ENCODE measurements around the gene ADD1. TPM values are rescaled to one million over a fixed set of nuclear protein-coding genes. Genes with fewer than 3 reads are reported as not detected.

ADD1 gene
- total and polyA plus RNA-seq, 2 of the 13 experiments (the other 11 are each of a cell fraction or from before 2014, with no cell fraction given): 73.9 to 122 TPM

DNA sequence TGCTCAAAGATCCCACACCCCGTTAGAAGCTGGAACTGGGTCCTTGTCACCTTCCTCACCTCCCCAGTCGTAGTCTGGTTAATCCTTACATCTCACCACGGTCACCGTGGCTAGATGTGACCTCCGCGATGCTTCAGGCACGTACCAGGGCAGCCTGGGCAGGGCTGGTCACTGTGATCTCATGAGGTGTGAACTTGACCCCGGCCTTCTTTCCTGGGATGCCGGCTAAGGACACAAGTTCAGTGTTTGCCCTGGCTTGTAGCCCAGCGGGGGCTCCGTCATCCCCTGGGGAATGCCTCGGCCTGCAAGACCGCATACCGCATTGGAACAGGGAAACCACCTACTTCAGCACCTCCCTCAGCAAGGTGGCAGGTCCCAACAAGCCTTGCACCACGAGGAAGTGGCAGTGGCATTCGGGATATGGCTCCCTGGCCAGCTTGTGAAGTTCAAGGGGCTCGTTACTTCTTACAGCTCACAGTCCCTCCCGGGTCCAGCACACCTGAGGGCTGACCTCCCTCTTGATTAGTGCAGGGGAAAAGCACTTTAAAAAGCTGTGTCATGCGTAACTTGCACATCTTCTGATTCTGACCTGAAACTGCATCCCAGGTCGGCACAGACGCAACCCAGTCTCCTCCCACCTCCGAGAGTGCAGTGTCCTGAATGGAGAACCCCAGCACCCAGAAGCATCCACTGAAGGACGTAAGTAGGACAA is 93.7 kb downstream of the ADD1 start (continued):
- TF ChIP-seq, protein P1, sequence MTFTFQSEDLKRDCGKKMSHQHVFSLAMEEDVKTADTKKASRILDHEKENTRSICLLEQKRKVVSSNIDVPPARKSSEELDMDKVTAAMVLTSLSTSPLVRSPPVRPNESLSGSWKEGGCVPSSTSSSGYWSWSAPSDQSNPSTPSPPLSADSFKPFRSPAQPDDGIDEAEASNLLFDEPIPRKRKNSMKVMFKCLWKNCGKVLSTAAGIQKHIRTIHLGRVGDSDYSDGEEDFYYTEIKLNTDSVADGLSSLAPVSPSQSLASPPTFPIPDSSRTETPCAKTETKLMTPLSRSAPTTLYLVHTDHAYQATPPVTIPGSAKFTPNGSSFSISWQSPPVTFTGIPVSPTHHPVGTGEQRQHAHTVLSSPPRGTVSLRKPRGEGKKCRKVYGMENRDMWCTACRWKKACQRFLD (CRISPR knock-in tag; IDR thresholded peaks at IDR 0.05; ENCODE audit: borderline replicate concordance): no peak
- TF ChIP-seq ZBTB38 (CRISPR knock-in tag; IDR thresholded peaks at IDR 0.05) (peak; percentile 80; the same call in 1 of the 2 replicates), ZNF225 (CRISPR knock-in tag; IDR thresholded peaks at IDR 0.05) (no peak), SPEN (CRISPR knock-in tag; IDR thresholded peaks at IDR 0.05; ENCODE audit: low read depth) (peak; percentile 89), GATAD1 (CRISPR knock-in tag; IDR thresholded peaks at IDR 0.05) (peak; percentile 57; the same call in 1 of the 2 replicates), ZBTB21 (CRISPR knock-in tag; IDR thresholded peaks at IDR 0.05) (peak; percentile 56; the same call in 1 of the 2 replicates), BRCA1 (CRISPR knock-in tag; IDR thresholded peaks at IDR 0.05) (peak; percentile 69; the same call in 1 of the 2 replicates), KDM3A (CRISPR knock-in tag; IDR thresholded peaks at IDR 0.05; ENCODE audit: low read depth) (peak; percentile 75; the same call in 1 of the 2 replicates), ZBTB2 (CRISPR knock-in tag; IDR thresholded peaks at IDR 0.05; ENCODE audit: low read depth) (no peak), ZNF430 (CRISPR knock-in tag; IDR thresholded peaks at IDR 0.05) (peak; percentile 88), TBX2 (CRISPR knock-in tag; IDR thresholded peaks at IDR 0.05; ENCODE audit: borderline replicate concordance) (peak; percentile 98), ZNF318 (CRISPR knock-in tag; IDR thresholded peaks at IDR 0.05) (peak; percentile 70; the same call in 1 of the 2 replicates), HOXA5 (CRISPR knock-in tag; IDR thresholded peaks at IDR 0.05) (no peak), ZNF747 (CRISPR knock-in tag; IDR thresholded peaks at IDR 0.05; ENCODE audit: borderline replicate concordance) (peak; percentile 48; the same call in 1 of the 2 replicates), LCORL (IDR thresholded peaks at IDR 0.05) (no peak), LCORL (CRISPR knock-in tag; IDR thresholded peaks at IDR 0.05) (peak; percentile 85)
- TF ChIP-seq, protein P2, sequence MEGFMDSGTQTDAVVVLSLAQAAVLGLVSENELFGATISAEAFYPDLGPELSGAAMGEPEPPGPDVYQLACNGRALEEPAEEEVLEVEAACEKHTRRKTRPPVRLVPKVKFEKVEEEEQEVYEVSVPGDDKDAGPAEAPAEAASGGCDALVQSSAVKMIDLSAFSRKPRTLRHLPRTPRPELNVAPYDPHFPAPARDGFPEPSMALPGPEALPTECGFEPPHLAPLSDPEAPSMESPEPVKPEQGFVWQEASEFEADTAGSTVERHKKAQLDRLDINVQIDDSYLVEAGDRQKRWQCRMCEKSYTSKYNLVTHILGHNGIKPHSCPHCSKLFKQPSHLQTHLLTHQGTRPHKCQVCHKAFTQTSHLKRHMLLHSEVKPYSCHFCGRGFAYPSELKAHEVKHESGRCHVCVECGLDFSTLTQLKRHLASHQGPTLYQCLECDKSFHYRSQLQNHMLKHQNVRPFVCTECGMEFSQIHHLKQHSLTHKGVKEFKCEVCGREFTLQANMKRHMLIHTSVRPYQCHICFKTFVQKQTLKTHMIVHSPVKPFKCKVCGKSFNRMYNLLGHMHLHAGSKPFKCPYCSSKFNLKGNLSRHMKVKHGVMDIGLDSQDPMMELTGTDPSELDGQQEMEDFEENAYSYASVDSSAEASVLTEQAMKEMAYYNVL (CRISPR knock-in tag; IDR thresholded peaks at IDR 0.05; ENCODE audit: borderline replicate concordance): 0 out of 2 replicates have a peak, but pooled peaks have one; percentile 45
